HG03103 (cell line): Measurements from ENCODE around the gene ARNT2.
"Not testable (repeated sequence)": the region's sequence is repeated elsewhere in the genome, so short reads cannot be mapped to it uniquely, and the experiment has no call there.

Experiments used
- ATAC-seq: cut with Tn5 transposase; IDR thresholded peaks from one replicate; pipeline ENCODE4 v1.9.1; 2021; ENCODE audit warnings: low read depth; ENCODE audit not compliant: unreplicated experiment

ARNT2 gene

GRCh38 chr15:80404057-80404760 is at the start of gene ARNT2:
TSS of gene ARNT2 (plus strand) at chr15:80404382. CDS start at chr15:80404516, 134 bp downstream.
- ATAC-seq: no peak

- no peak for ATAC-seq
Measured at GRCh38 chr15:80367094-80367493, 37.1 kb upstream of the ARNT2 start.

GRCh38 chr15:80367661-80368060 is 36.5 kb upstream of the ARNT2 start:
- no peak for ATAC-seq

- no peak for ATAC-seq
Measured at GRCh38 chr15:80371924-80372323, 32.3 kb upstream of the ARNT2 start.

- no peak for ATAC-seq
Measured at GRCh38 chr15:80374441-80374840, 29.7 kb upstream of the ARNT2 start.

- no peak for ATAC-seq
Measured at GRCh38 chr15:80375968-80376891, 28.0 kb upstream of the ARNT2 start.

GRCh38 chr15:80379693-80380092 is 24.5 kb upstream of the ARNT2 start:
- ATAC-seq: no peak

GRCh38 chr15:80380154-80380553 is 24.0 kb upstream of the ARNT2 start:
- no peak for ATAC-seq

- ATAC-seq: no peak
Measured at GRCh38 chr15:80382285-80382684, 21.9 kb upstream of the ARNT2 start.

GRCh38 chr15:80384432-80384831 is 19.8 kb upstream of the ARNT2 start:
- ATAC-seq: no peak

- no peak for ATAC-seq
Measured at GRCh38 chr15:80386151-80386550, 18.0 kb upstream of the ARNT2 start.

- ATAC-seq: no peak
Measured at GRCh38 chr15:80388326-80388725, 15.9 kb upstream of the ARNT2 start.

- ATAC-seq: no peak
Measured at GRCh38 chr15:80389370-80389769, 14.8 kb upstream of the ARNT2 start.

GRCh38 chr15:80390942-80391341 is 13.2 kb upstream of the ARNT2 start:
- ATAC-seq: not testable (repeated sequence)

GRCh38 chr15:80395616-80396015 is 8.6 kb upstream of the ARNT2 start:
- ATAC-seq: no peak

- ATAC-seq: no peak
Measured at GRCh38 chr15:80396096-80396495, 8.1 kb upstream of the ARNT2 start.

- no peak for ATAC-seq
Measured at GRCh38 chr15:80399508-80399907, 4.7 kb upstream of the ARNT2 start.

GRCh38 chr15:80401456-80401855 is 2.7 kb upstream of the ARNT2 start:
- ATAC-seq: no peak

- no peak for ATAC-seq
Measured at GRCh38 chr15:80402339-80402738, 1.8 kb upstream of the ARNT2 start.

GRCh38 chr15:80403712-80404056 is 498 bp upstream of the ARNT2 start:
- ATAC-seq: no peak

GRCh38 chr15:80404761-80405553 is 775 bp downstream of the ARNT2 start:
- no peak for ATAC-seq
